Activated CD4-positive, alpha-beta T cell treated with anti-CD3 and anti-CD28 coated beads, Interleukin-2, Interleukin-6, amounts not matched to agents 100 ng/mL and 50 ng/mL, durations not matched to agents 16 hours and 8 hours (primary cell): ENCODE results near the gene PPY.

Experiments
- DNase-seq: peaks from one replicate; pipeline ENCODE4 v3.0.0-alpha.2; 2020

The PPY gene

DNA sequence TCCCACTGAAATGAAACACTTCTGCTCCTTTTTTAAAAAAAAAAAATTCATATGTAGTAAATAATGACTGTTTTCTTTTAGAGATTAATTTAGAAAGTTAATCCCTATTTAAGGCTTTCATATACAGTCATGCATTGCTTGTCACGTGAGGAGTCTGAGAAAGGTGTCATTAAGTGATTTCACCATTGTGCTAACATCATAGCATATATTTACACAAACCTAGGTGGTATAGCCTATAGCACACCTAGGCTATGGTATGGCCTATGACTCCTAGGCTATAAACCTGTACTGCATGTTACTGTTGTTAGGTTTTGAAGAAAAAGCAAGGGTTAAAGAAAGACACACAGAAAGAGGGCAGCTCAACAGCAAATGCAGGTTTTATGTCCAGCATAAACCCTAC is 13.7 kb downstream of the PPY start:
- no peak for DNase-seq

- peak; percentile 44 for DNase-seq
Measured at GRCh38 chr17:43927929-43928328, 14.3 kb downstream of the PPY start.

GRCh38 chr17:43927060-43927864 is 15.0 kb downstream of the PPY start:
- no peak for DNase-seq

- DNase-seq, result peak; percentile 60
Measured at GRCh38 chr17:43924558-43924957, 17.7 kb downstream of the PPY start.

GRCh38 chr17:43920500-43921095 is 21.7 kb downstream of the PPY start:
- no peak for DNase-seq

DNA sequence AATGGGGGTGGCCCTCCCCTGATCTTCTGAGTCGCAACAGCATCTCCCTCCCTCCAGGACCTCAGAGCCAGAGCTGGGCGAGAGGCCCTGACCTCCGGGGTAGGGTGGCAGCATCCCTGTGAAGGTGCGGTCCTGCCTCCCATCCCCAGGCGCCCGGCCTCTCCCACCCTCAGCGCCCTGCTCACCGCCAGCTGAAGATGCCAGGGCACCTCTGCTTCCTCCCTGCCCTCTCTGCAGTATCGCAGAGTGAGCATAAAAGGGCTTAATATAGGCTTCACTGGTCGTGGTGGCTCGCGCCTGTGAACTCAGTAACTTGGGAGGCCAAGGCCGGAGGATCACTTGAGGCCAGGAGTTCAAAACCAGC is 24.3 kb downstream of the PPY start:
- DNase-seq, result no peak

DNA sequence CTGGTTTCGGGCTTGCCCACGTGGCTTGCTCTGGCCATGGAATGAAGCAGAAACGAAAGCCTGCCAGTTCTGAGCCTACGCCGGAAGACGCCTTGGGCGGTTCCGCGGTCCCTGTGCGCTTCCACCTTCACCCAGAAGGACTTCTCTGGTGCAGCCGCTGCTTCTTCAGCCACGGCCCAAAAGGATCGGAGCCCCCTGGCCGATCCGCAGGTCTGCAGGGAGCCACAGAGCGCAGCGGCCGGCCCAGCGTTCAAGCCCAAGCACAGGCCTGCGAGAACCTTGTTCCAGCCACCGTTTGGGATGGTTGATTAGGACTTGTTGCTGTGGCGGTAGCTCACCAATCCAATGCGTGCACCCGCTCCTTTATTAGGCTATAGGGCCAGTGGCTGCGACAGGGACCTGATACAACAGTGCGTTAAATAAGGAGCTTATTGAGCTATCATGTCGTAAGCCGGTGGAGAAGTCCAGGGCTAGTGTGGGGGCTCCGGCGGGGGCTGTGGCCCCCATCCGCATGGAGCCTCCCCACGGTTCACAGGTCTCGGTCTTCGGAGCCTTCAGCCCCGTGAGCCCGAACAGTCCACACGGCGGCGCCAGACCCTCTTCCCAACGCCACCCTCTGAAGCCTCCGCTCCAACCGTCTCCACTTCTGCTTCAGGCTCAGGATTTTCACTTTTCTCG is 24.8 kb downstream of the PPY start:
- DNase-seq, result peak; percentile 58

DNA sequence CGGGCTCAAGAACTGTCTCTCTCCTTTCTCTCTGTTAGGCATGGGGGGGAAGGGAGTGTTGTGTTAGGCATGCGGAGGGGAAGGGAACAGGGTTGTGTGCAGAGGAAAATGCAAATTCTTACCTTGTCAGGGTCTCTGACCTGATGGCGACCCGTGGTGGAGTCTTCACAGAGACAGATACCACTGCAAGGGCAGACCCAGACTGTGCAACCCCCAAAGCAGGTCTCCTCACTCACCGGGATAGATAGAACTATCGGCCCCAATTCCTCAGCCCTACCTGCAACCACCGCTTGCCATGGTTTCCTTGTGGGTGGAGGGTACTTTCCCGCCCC is 25.3 kb downstream of the PPY start:
- no peak for DNase-seq

GRCh38 chr17:43916385-43916784 is 25.9 kb downstream of the PPY start:
- DNase-seq, result no peak

GRCh38 chr17:43915559-43915958 is 26.7 kb downstream of the PPY start:
- no peak for DNase-seq

DNA sequence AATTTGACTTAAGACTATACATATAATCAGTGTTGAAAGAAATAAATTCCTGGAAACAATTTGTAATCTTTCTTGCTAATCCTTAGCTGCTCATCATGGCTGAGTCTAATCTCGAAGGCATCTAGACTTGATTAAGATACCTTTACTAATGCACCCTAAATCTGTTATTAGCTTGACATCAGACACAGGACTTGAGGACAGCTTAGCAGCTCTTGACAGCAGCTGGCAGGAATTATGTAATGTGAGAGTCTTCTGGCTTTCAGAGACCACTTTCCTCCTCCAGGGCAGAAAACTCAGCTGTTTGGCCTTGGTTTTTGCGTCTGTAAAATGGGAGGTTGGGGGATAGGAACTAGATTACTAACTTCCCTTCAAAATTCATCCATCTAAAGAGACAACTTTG is 27.8 kb downstream of the PPY start:
- DNase-seq, result no peak

- DNase-seq, result no peak
Measured at GRCh38 chr17:43913584-43913983, 28.7 kb downstream of the PPY start.

GRCh38 chr17:43912635-43913304 is 29.5 kb downstream of the PPY start:
- no peak for DNase-seq

DNA sequence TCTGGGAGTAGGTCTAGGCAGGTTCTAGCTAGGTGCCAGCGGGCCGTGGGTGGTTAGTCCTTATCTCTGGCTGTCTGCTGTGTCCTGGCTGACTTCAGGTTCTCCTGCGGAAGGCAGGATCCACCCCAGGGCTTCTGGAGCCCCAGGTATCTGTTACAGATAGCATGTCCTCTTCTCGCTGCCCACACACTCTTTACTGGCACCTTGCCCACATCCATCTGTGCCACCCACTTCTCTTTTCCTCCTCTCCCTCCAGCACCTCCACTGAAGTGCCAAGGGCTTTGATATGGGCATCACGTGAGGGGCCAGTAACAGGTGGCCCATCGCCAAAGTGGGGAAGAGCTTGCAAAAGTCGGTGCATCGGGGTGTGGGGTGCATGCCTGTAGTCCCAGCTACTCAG is 30.4 kb downstream of the PPY start:
- no peak for DNase-seq

DNA sequence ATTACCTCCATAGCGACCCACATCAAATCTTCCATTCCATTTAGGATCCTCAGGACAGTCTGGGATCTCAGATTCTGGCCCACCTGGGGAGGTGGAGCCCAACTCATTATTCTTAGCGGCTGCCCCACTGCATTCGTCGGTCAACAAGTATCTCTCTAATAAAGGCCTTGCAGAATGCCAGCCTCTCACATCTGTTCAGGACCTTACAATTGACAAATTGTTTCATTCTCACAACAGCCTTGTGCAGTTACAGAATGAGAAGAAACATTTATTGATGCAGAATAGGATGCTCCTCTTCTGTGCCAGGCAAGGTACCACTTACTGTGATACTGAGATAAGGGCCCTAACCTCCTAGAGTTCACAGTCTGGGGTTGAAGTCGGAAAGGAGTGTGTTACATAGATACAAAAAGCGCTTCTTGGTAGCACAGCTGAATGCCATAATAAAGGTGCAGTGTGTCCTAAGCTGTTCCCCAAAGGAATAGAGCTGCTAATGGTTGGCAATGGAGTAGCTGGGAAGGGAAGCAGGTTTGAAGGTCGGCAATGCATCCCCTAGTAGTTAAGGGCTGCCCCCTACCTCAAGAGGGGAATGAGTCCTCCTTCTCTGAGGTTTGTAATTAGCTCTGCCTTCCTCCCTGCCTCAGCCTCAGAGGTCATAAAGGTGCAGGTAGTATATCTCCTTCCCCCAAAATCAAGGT is 32.6 kb downstream of the PPY start:
- no peak for DNase-seq

DNA sequence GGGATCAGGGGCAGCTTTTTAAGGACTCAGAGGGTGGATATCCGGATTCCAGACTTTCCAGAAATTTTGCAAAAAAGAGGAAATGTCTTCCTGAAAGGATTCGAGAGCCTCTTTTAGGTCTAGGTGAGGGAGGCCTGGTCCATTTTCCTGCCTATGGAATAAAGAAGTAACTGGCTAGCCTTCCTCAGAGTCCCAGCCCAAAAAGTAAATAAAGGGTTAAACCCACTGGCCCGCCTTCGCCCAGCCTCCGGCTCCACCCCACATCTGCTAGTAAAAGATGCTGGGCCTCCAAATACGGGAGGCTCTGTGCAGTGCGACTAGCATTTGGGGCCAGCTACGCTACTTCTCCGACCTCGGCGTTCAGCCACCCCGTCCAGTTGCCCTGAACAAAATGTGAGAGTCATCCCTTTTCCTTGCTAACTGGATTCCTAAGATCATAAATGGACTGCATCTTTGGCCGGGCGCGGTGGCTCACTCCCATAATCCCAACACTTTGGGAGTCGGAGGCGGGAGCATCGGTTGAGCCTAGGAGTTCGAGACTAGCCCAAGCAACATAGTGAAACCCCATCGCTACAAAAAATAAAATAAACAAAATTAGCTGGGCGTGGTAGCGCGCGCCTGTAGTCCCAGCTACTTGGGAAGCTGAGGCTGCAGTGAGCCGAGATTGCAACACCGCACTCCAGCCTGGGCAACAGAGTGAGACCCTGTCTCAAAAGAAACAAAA is 34.1 kb downstream of the PPY start:
- peak; percentile 23 for DNase-seq

DNA sequence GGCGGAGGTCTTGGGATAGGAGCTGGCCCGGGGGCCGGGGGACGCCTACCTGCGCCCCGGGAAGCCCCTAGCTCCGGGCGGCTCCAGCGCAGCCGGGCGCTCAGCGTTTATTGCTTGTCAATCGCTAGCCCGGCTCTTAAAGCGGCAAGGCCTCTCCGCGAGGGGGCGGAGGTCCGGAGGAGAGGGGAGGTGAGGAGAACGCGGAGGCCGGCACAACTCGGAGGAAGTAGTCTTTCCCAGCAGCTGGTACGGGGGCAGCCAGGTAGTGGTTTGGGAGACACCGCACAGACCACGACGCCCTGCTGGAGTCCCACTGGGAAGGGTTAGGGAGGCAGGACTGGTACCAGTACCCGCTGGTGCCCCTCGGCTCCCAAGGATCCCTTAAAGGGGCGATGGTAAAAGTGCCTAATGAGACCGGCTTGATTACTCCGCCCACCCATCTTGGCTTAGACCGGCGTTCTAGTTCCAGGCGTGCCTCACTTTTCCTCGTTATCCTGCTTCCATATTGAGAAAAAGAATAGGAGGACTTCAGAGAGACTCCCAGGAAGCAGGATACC is 34.8 kb downstream of the PPY start, which contains the start of gene MPP2:
Gene MPP2 (minus strand): TSS at position 112 of the 557 bp plus-strand sequence. CDS start 3,076 bp downstream, outside the sequence.
- DNase-seq, result peak; percentile 33

GRCh38 chr17:43906951-43907424 is 35.3 kb downstream of the PPY start:
- no peak for DNase-seq

DNA sequence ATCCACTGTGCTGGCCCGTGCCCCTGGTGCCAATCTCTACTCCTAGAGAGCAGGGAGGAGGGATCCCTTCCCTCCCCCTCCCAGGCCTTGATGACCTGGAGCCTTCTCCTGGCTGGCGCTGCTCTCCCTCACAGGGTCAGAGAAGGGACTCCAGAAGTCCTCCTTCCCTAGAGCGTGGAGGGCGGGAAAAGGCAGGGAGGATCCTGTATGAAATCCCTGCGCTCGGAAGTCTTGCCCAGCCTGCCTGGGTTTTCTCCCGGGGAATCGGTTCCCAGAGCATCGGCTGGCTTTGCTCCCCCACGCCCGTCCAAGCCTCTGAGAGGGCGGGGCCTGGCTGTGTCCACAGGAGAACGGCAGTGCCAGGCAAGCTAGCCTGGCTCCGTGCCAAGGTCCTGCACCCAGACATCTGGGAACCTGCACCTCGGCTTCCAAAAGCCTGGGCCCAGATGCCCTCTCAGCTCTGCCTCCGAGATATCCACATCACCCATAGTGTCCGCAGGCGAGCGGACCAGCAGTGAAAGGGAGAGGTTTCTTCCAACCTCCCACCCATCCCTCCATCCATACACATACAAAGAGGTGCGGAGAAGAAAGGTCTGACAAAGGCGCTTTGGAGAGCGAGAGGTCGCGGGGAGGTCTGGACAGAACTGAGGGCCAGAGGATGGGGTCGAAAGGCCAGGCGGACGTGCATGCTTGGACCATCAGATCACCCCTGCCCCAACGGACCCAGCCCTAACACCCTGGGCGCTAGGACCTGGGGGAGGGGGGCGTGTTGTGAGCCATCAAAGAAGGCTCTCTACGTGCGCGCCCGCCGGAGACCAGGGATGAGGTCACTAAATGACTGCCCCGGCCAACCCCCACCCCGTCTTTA is 36.1 kb downstream of the PPY start:
- DNase-seq, result no peak

- no peak for DNase-seq
Measured at GRCh38 chr17:43905400-43905984, 36.8 kb downstream of the PPY start.
